Suprapubic skin (tissue), 4 donors: ENCODE data around the gene VSIR. TPM values are rescaled to one million over a fixed set of nuclear protein-coding genes. Genes with fewer than 3 reads are reported as not detected.

Experiments used
- DNase-seq, 2 donors: peaks; one replicate each; pipeline ENCODE4 v3.0.0-alpha.2; 2019; ENCODE audit warnings: low spot score in 2 of 2
- H3K27ac ChIP-seq: fragments of 200-600 bp; sonication (generic); one replicate; pipeline ENCODE4 v1.5.1; 2019
- H3K27me3 ChIP-seq: fragments of 200-600 bp; sonication (generic); one replicate; pipeline ENCODE4 v1.5.1; 2019
- H3K36me3 ChIP-seq: fragments of 200-600 bp; sonication (generic); one replicate; pipeline ENCODE4 v1.5.1; 2019
- H3K4me1 ChIP-seq: fragments of 200-600 bp; sonication (generic); one replicate; pipeline ENCODE4 v1.5.1; 2019
- H3K4me3 ChIP-seq: fragments of 200-600 bp; sonication (generic); one replicate; pipeline ENCODE4 v1.5.1; 2019; ENCODE audit warnings: mild to moderate bottlenecking
- H3K9me3 ChIP-seq: fragments of 200-600 bp; sonication (generic); one replicate; pipeline ENCODE4 v1.5.1; 2019
- EP300 ChIP-seq: sonication (generic); formaldehyde crosslinking; IDR thresholded peaks from one replicate; pipeline ENCODE4 v1.6.1; 2017; ENCODE audit warnings: antibody characterized with exemption
- POLR2A ChIP-seq, 2 donors: fragments of 450-650 bp; IDR thresholded peaks; one replicate each; pipeline ENCODE4 v1.6.1; 2017; ENCODE audit warnings: antibody characterized with exemption in 2 of 2, mild to moderate bottlenecking in 2 of 2, moderate library complexity in 2 of 2
- POLR2AphosphoS5 ChIP-seq, 3 donors: sonication (generic); formaldehyde crosslinking; IDR thresholded peaks; one replicate each; pipeline ENCODE4 v1.6.1; 2017; ENCODE audit warnings: antibody characterized with exemption in 3 of 3
- WGBS: methylation state at CpG from one replicate; pipeline ENCODE4 v1.1.5; 2018; 5-methylcytosine and 5-hydroxymethylcytosine counted together
- total RNA-seq, 4 donors: library from RNA; depleted of rRNA; stranded (reverse); fragments of >200 nt; gene quantifications; one replicate each; pipeline ENCODE4 v1.1.0, GENCODE V29; 2016
- TF ChIP-seq, protein P1 (sequence below), 2 donors: fragments of 200-600 bp in 1 of 2; fragments of 450-650 bp in 1 of 2; sonication (generic) in 1 of 2; IDR thresholded peaks; one replicate each; pipeline ENCODE4 v1.5.1; 2016 to 2019; ENCODE audit warnings: antibody characterized with exemption in 2 of 2, mild to moderate bottlenecking in 1 of 2, moderate library complexity in 1 of 2

Gene VSIR
- total RNA-seq, 4 donors from 2014 or later = 16.3 to 50.7 (median 33.6) TPM

DNA sequence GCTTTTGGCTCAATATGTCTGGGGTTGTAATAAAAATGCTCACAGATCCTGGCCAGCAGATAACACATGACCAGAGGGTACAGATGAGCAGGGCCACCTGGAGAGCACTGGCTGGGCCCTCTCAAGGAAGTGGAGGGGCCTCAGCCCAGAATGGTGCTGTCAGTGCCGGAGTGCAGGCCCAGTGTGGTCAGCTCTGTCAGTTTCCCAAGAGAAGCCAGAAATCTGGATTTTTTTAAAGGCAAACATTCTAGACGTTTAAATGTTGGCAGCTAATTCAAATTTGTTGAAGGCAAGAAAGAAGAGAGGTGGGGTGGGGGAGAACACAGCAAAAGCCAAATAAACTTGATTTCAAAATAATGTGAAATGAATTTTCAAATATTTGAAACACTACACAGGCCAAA lies 55.8 kb downstream of the VSIR start:
- DNase-seq = no peak
- Histone ChIP-seq H3K27me3 (no peaks in the 10 kb centered on the region), H3K4me1 (peaks cover 66% of the 10 kb centered on the region), H3K27ac (peak overlapping the region; percentile 52), H3K4me3 (no peak overlapping the region), H3K36me3 (no peaks in the 10 kb centered on the region), H3K9me3 (no peaks in the 10 kb centered on the region)
- TF ChIP-seq POLR2A (IDR thresholded peaks at IDR 0.05) (no peak), EP300 (no peak), POLR2AphosphoS5 (IDR thresholded peaks at IDR 0.05) (no peak)
- TF ChIP-seq, protein P1, sequence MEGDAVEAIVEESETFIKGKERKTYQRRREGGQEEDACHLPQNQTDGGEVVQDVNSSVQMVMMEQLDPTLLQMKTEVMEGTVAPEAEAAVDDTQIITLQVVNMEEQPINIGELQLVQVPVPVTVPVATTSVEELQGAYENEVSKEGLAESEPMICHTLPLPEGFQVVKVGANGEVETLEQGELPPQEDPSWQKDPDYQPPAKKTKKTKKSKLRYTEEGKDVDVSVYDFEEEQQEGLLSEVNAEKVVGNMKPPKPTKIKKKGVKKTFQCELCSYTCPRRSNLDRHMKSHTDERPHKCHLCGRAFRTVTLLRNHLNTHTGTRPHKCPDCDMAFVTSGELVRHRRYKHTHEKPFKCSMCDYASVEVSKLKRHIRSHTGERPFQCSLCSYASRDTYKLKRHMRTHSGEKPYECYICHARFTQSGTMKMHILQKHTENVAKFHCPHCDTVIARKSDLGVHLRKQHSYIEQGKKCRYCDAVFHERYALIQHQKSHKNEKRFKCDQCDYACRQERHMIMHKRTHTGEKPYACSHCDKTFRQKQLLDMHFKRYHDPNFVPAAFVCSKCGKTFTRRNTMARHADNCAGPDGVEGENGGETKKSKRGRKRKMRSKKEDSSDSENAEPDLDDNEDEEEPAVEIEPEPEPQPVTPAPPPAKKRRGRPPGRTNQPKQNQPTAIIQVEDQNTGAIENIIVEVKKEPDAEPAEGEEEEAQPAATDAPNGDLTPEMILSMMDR (IDR thresholded peaks at IDR 0.05) = no peak
- WGBS = 59% methylated on average over 2 of the region's 2 CpGs

DNA sequence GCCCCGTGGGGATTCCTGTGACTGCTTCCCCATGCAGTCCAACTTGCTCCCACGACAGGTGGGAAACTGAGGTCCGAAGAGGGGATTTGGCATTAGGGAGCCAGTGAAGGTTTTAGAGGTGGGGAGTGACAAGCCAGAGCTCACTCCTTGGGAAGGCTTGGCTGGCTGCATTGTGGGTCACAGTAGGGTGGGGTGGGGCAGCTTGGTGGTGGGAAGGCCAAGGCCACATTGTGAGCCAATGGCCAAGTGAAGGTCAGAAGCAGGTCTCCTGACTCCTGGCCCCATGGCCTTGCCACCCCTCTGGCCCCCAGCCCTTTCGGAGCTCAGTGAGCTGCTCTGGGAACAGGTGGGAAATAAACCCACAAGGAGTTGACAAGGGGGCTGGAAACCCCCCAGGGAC lies 56.3 kb downstream of the VSIR start:
- no peak overlapping the region for H3K27ac ChIP-seq
- TF ChIP-seq POLR2A (IDR thresholded peaks at IDR 0.05) (no peak), POLR2AphosphoS5 (IDR thresholded peaks at IDR 0.05) (no peak), EP300 (no peak)
- TF ChIP-seq, protein P1 (IDR thresholded peaks at IDR 0.05) = no peak
- WGBS = 87% methylated on average over 4 of the region's 4 CpGs
- peaks cover 70% of the 10 kb centered on the region for H3K4me1 ChIP-seq
- no peaks in the 10 kb centered on the region for H3K36me3 ChIP-seq
- no peaks in the 10 kb centered on the region for H3K27me3 ChIP-seq
- no peak for DNase-seq
- H3K4me3 ChIP-seq = no peak overlapping the region
- H3K9me3 ChIP-seq = no peaks in the 10 kb centered on the region

DNA sequence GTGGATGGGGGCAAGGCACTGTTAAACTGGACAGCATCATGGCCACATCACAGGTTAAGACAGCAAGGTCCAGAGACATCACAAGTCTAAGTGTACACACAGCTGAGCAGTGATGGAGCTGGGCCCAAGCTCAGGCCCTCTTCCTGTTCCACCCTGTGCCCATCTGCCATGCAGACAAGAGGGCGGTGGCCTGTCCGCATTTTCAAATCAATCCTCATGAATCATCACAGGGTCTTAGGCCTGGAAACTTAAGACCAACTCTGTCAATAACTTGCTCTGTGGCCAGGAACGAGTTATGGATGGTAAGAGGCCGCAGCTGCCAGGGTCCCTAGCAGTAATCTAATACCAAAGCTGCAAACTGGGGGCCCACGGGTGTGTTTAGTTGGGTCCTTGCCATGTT lies 56.9 kb downstream of the VSIR start:
- H3K36me3 ChIP-seq = no peaks in the 10 kb centered on the region
- TF ChIP-seq POLR2A (IDR thresholded peaks at IDR 0.05) (no peak), POLR2AphosphoS5 (IDR thresholded peaks at IDR 0.05) (no peak), EP300 (no peak)
- TF ChIP-seq, protein P1 (IDR thresholded peaks at IDR 0.05) = no peak
- no peaks in the 10 kb centered on the region for H3K9me3 ChIP-seq
- H3K4me1 ChIP-seq = peaks cover 70% of the 10 kb centered on the region
- H3K4me3 ChIP-seq = no peak overlapping the region
- no peaks in the 10 kb centered on the region for H3K27me3 ChIP-seq
- H3K27ac ChIP-seq = no peak overlapping the region
- no peak for DNase-seq
- 79% methylated on average over 3 of the region's 5 CpGs for WGBS

DNA sequence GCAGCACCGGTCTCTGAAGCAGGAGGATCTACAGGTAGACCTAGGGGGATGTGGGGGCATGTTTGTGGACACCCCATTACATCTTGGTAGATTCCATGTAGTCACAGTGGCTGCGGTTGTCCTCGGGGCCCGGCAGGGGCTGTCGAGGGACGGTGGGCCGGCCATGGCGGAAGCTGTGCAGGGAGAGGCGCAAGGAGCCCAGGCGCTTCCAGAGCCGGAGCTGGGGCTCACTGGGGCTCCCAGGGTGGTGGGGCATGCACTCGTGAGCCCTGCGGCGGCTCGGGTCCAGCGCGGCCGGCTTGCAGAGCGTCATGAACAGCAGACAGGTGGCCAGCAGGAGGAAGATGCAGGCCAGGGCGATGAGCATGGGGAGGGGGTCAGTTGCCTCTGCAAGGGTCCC lies 57.5 kb downstream of the VSIR start:
- H3K27me3 ChIP-seq = no peaks in the 10 kb centered on the region
- peaks cover 70% of the 10 kb centered on the region for H3K4me1 ChIP-seq
- WGBS = 89% methylated on average over 10 of the region's 20 CpGs
- DNase-seq = peak in 1 of 2 donors; percentile 62
- H3K4me3 ChIP-seq = no peak overlapping the region
- TF ChIP-seq EP300 = no peak
- TF ChIP-seq, protein P1 (IDR thresholded peaks at IDR 0.05) = no peak
- no peak for TF ChIP-seq POLR2A (IDR thresholded peaks at IDR 0.05)
- no peak for TF ChIP-seq POLR2AphosphoS5 (IDR thresholded peaks at IDR 0.05)
- H3K9me3 ChIP-seq = no peaks in the 10 kb centered on the region
- H3K36me3 ChIP-seq = no peaks in the 10 kb centered on the region
- no peak overlapping the region for H3K27ac ChIP-seq

DNA sequence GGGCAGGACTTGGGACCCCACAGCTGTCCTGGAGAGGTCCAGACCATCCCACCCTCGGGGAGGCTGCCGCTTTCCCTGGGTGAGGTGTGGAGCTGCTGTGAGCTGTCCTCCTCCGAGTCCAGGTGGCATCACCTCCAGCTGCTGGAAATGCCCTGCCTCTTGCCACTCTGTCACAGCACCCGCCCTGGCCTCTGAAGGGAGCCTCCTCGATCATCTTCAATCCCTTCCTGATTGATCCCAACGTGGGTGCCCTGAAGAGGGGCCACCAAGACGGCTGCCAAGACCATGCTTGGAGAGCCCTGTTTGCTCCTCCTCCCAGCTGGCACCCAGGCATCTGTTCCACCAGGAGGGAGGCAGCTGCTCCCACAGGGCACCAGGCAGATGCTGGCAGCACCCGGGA lies 58.3 kb downstream of the VSIR start:
- peaks cover 70% of the 10 kb centered on the region for H3K4me1 ChIP-seq
- no peaks in the 10 kb centered on the region for H3K36me3 ChIP-seq
- H3K9me3 ChIP-seq = no peaks in the 10 kb centered on the region
- DNase-seq = peak in 1 of 2 donors; percentile 74
- WGBS = 44% methylated on average over 6 of the region's 8 CpGs
- TF ChIP-seq EP300 = no peak
- no peak for TF ChIP-seq POLR2AphosphoS5 (IDR thresholded peaks at IDR 0.05)
- no peak for TF ChIP-seq POLR2A (IDR thresholded peaks at IDR 0.05)
- TF ChIP-seq, protein P1 (IDR thresholded peaks at IDR 0.05) = no peak
- H3K4me3 ChIP-seq = no peak overlapping the region
- H3K27me3 ChIP-seq = no peaks in the 10 kb centered on the region
- H3K27ac ChIP-seq = peak overlapping the region; percentile 94
